Measurements from ENCODE around the gene SPARCL1. TPM values are rescaled to one million over a fixed set of nuclear protein-coding genes. Genes with fewer than 3 reads are reported as not detected.
"Not testable (repeated sequence)": the region's sequence is repeated elsewhere in the genome, so short reads cannot be mapped to it uniquely, and the experiment has no call there.

Gene SPARCL1
- total RNA-seq, 2 donors from 2014 or later: 18.4 to 84.0 TPM

DNA sequence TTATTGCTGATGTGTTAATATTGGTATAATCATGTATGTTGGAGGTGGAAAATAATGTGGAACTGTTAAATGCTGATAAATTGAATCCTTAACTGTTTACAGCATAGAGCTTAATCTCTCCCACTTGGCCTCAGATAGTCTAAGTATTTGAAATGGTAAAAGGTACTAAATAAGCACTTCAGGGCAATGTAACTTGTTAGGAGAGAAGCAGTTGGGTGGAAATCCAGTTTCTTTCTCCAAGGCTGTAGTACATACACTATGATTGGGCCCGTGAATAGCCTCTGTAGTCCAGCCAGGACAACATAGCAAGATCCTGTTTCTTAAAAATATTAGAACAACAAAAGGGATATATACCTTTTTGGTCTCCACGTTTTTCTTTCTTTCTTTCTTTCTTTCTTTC, 67.1 kb downstream of the SPARCL1 start:
- H3K27me3 ChIP-seq: no peaks in the 10 kb centered on the region
- no peak overlapping the region for H3K4me3 ChIP-seq
- no peak for DNase-seq
- H3K27ac ChIP-seq: no peak overlapping the region
- no peaks in the 10 kb centered on the region for H3K36me3 ChIP-seq
- no peak overlapping the region for H3K9ac ChIP-seq (ENCODE audit: low read depth in 2 of 2, low read length in 2 of 2)
- no peaks in the 10 kb centered on the region for H3K9me3 ChIP-seq
- H3K4me1 ChIP-seq: peaks cover 5% of the 10 kb centered on the region
- TF ChIP-seq, protein P1, sequence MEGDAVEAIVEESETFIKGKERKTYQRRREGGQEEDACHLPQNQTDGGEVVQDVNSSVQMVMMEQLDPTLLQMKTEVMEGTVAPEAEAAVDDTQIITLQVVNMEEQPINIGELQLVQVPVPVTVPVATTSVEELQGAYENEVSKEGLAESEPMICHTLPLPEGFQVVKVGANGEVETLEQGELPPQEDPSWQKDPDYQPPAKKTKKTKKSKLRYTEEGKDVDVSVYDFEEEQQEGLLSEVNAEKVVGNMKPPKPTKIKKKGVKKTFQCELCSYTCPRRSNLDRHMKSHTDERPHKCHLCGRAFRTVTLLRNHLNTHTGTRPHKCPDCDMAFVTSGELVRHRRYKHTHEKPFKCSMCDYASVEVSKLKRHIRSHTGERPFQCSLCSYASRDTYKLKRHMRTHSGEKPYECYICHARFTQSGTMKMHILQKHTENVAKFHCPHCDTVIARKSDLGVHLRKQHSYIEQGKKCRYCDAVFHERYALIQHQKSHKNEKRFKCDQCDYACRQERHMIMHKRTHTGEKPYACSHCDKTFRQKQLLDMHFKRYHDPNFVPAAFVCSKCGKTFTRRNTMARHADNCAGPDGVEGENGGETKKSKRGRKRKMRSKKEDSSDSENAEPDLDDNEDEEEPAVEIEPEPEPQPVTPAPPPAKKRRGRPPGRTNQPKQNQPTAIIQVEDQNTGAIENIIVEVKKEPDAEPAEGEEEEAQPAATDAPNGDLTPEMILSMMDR (IDR thresholded peaks at IDR 0.05): no peak
- intact Hi-C loops (cut with DNase I): no loop called here

DNA sequence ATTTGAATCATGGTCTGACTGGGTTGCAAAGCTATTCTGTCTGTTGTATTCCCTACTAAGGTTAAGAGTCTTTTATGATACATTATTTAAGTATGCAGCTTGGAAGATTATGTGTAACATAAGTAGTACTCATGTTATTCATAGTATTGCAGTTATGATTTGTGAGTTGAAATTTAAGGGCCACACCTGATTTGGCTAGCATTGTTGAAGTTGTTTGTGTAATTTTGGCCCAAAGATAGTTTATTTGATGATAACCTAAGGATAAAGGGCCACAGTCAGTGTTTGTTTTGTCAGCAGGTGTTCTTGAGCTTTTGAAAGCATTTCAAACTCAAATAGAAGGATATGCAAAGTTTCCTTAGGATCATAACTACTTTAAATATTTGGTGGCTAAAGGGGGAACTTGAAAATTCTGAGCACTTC, 67.9 kb downstream of the SPARCL1 start:
- Histone ChIP-seq H3K9ac (ENCODE audit: low read depth in 2 of 2, low read length in 2 of 2) (no peak overlapping the region), H3K36me3 (no peaks in the 10 kb centered on the region), H3K9me3 (no peaks in the 10 kb centered on the region), H3K27ac (no peak overlapping the region), H3K4me3 (no peak overlapping the region), H3K4me1 (peaks cover 5% of the 10 kb centered on the region), H3K27me3 (no peaks in the 10 kb centered on the region)
- no peak for DNase-seq
- TF ChIP-seq, protein P1 (IDR thresholded peaks at IDR 0.05): no peak
- intact Hi-C loops (cut with DNase I): no loop called here

GRCh38 chr4:87458913-87459312, 70.3 kb downstream of the SPARCL1 start:
- no peak for DNase-seq
- Histone ChIP-seq H3K9ac (ENCODE audit: low read depth in 2 of 2, low read length in 2 of 2) (no peak overlapping the region), H3K4me3 (no peak overlapping the region), H3K27ac (no peak overlapping the region), H3K36me3 (no peaks in the 10 kb centered on the region), H3K4me1 (peaks cover 5% of the 10 kb centered on the region), H3K27me3 (no peaks in the 10 kb centered on the region), H3K9me3 (no peaks in the 10 kb centered on the region)
- TF ChIP-seq, protein P1 (IDR thresholded peaks at IDR 0.05): no peak
- intact Hi-C loops (cut with DNase I): no loop called here

DNA sequence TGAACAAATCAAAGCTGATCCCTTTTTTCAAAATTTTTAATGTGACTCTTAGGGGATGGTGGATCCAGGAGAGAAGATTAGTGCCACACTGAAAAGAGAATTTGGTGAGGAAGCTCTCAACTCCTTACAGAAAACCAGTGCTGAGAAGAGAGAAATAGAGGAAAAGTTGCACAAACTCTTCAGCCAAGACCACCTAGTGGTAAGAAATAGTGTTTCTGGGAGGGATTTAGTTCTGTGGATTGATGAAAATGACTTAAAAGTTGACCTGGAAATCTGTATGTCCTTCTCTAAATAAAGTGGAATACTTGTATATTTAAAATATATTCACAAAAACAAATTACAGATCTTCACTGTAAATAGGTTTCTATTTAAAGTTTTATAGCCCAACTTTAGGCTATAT, 77.6 kb downstream of the SPARCL1 start:
- H3K27ac ChIP-seq: no peak overlapping the region
- TF ChIP-seq, protein P1 (IDR thresholded peaks at IDR 0.05): no peak
- intact Hi-C loops (cut with DNase I): no loop called here
- no peaks in the 10 kb centered on the region for H3K4me1 ChIP-seq
- H3K9ac ChIP-seq (ENCODE audit: low read depth in 2 of 2, low read length in 2 of 2): no peak overlapping the region
- H3K27me3 ChIP-seq: no peaks in the 10 kb centered on the region
- H3K4me3 ChIP-seq: no peak overlapping the region
- no peak for DNase-seq
- H3K36me3 ChIP-seq: no peaks in the 10 kb centered on the region
- no peaks in the 10 kb centered on the region for H3K9me3 ChIP-seq

DNA sequence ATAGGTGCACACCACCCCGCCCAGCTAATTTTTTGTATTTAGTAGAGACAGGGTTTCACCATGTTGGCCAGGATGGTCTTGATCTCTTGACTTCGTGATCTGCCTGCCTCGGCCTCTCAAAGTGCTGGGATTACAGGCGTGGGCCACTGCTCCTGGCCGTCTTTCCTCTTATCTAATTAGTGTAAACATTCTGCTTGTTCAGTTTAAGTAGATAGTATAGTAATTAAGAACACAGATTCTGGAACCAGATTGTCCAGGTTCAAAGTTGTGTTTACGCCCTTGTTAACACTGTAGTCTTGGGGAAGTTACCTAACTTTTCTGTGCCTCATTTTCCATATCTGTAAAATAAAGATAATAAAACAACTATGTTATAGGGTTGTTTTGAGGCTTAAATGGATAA, 82.8 kb downstream of the SPARCL1 start:
- H3K27me3 ChIP-seq, H3K36me3 ChIP-seq: not testable (repeated sequence)
- peak; percentile 34 for DNase-seq

DNA sequence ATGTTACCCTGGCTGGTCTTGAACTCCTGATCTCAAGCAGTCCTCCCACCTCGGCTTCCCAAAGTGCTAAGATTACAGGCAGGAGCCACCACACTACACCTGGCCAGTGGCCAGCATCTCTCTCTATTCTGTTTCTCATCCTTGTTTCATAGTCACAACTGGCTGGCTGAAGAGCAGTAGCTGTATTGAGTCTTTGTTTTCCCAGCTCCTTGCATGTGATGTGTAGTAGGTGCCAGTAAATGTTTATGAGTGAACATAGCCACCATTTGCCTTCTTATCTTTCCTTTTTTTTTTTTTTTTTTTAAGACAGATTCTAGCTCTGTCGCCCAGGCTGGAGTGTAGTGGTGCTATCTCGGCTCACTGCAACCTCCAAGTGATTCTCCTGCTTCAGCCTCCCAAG, 83.2 kb downstream of the SPARCL1 start:
- H3K27me3 ChIP-seq: no peaks in the 10 kb centered on the region
- no peak overlapping the region for H3K27ac ChIP-seq
- no peak for DNase-seq
- H3K9ac ChIP-seq (ENCODE audit: low read depth in 2 of 2, low read length in 2 of 2): no peak overlapping the region
- intact Hi-C loops (cut with DNase I): no loop called here
- H3K4me1 ChIP-seq: no peaks in the 10 kb centered on the region
- no peaks in the 10 kb centered on the region for H3K36me3 ChIP-seq
- TF ChIP-seq, protein P1 (IDR thresholded peaks at IDR 0.05): no peak
- no peaks in the 10 kb centered on the region for H3K9me3 ChIP-seq
- no peak overlapping the region for H3K4me3 ChIP-seq

More for the DNA sequence above, 82.8 kb downstream of the SPARCL1 start:
- H3K4me3 ChIP-seq; H3K9ac ChIP-seq (ENCODE audit: low read depth in 2 of 2, low read length in 2 of 2); H3K4me1 ChIP-seq; H3K27ac ChIP-seq; intact Hi-C loops (cut with DNase I); H3K9me3 ChIP-seq: not testable (repeated sequence)

Data from colonic mucosa (tissue), 4 donors.